HG03469 (cell line): ENCODE results near the gene TLR6.

Experiments used
- ATAC-seq: cut with Tn5 transposase; IDR thresholded peaks from one replicate; pipeline ENCODE4 v1.9.1; 2021; ENCODE audit warnings: mild to moderate bottlenecking, moderate library complexity, moderate number of reproducible peaks; ENCODE audit not compliant: unreplicated experiment

TLR6 gene

GRCh38 chr4:38868059-38868960 lies 11.7 kb upstream of the TLR6 start:
- ATAC-seq: no peak

- ATAC-seq: no peak
Observed at GRCh38 chr4:38867478-38868058, 11.0 kb upstream of the TLR6 start, which contains the start of gene FAM114A1. Gene FAM114A1 (plus strand): TSS chr4:38867806. CDS start chr4:38878079, 10,273 bp downstream.

- ATAC-seq: no peak
Observed at GRCh38 chr4:38866973-38867477, 10.4 kb upstream of the TLR6 start.

GRCh38 chr4:38865445-38865844 lies 8.8 kb upstream of the TLR6 start:
- ATAC-seq: no peak

- no peak for ATAC-seq
Observed at GRCh38 chr4:38861791-38862190, 5.2 kb upstream of the TLR6 start.

- no peak for ATAC-seq
Observed at GRCh38 chr4:38860788-38861424, 4.3 kb upstream of the TLR6 start.

GRCh38 chr4:38859501-38859900 lies 2.9 kb upstream of the TLR6 start:
- no peak for ATAC-seq

- peak; percentile 6 for ATAC-seq
Observed at GRCh38 chr4:38858097-38858420, 1.4 kb upstream of the TLR6 start.

- peak; percentile 47 for ATAC-seq
Observed at GRCh38 chr4:38857354-38858096, 908 bp upstream of the TLR6 start.

GRCh38 chr4:38856046-38856445 lies 571 bp downstream of the TLR6 start:
- ATAC-seq: no peak

GRCh38 chr4:38855466-38855865 lies 1.2 kb downstream of the TLR6 start:
- ATAC-seq: no peak

- no peak for ATAC-seq
Observed at GRCh38 chr4:38846015-38846414, 10.6 kb downstream of the TLR6 start.

GRCh38 chr4:38842994-38843393 lies 13.6 kb downstream of the TLR6 start:
- ATAC-seq: no peak

GRCh38 chr4:38837849-38838248 lies 18.8 kb downstream of the TLR6 start:
- no peak for ATAC-seq

- ATAC-seq: no peak
Observed at GRCh38 chr4:38837334-38837733, 19.3 kb downstream of the TLR6 start.

GRCh38 chr4:38834570-38834969 lies 22.0 kb downstream of the TLR6 start:
- no peak for ATAC-seq

- no peak for ATAC-seq
Observed at GRCh38 chr4:38832624-38833528, 23.7 kb downstream of the TLR6 start.

GRCh38 chr4:38832206-38832605 lies 24.4 kb downstream of the TLR6 start:
- ATAC-seq: no peak

GRCh38 chr4:38831653-38832052 lies 25.0 kb downstream of the TLR6 start:
- ATAC-seq: no peak

- ATAC-seq: no peak
Observed at GRCh38 chr4:38829237-38829636, 27.4 kb downstream of the TLR6 start.
